Measurements from ENCODE around the gene LGR4. TPM values are rescaled to one million over a fixed set of nuclear protein-coding genes. Genes with fewer than 3 reads are reported as not detected.

LGR4 gene
- total and polyA plus RNA-seq, 10 of the 15 experiments (the other 5 are each of a cell fraction or from before 2014, with no cell fraction given), result under 0.01 to 0.64 (median 0.04) TPM; not detected in 5

DNA sequence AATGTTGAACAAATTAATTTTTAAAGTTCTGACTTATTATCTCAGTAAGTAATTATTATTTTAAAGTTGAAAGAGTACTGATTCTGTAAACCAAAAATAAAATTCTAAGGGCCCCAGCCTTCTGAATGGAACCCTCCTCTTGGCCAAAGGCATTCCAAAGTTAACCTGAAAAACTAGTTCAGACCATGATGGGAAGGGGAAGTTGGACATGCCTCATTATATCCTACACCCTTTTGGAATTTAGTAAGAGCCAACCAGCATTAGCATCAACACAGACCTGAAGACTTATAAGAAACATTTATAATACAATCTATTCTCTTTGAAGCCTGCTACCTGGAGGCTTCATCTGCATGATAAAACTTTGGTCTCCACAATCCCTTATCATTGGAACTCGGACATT, 18.9 kb downstream of the LGR4 start:
- CTCF ChIA-PET, result interaction anchor here (1.0 kb wide), 1 partner anchor 10 kb away, joined by 4 read pairs; no protein-coding TSS in a partner anchor

More for the DNA sequence above, 18.9 kb downstream of the LGR4 start:
- in situ Hi-C loops (cut with MboI) (no loop called here), intact Hi-C loops (cut with micrococcal nuclease; ENCODE audit: unreplicated experiment) (no loop called here)
- no peaks in the 10 kb centered on the region for H3K4me1 ChIP-seq (ENCODE audit: control insufficient read depth, insufficient read depth, low read length)
- ChIA-PET SMC1A (ENCODE audit: uncharacterized antibody, unreplicated experiment) (no interaction called here), RAD21 (ENCODE audit: unreplicated experiment) (no interaction called here), POLR2A (no interaction called here)
- DNase-seq (ENCODE audit: low read depth, low spot score) (no peak), FAIRE-seq (no peak), ATAC-seq (no peak)
- no peak overlapping the region for H3K4me2 ChIP-seq (ENCODE audit: control insufficient read depth, insufficient read depth)
- H3K27me3 ChIP-seq (replicated peaks in 1 of 2; ENCODE audit: control insufficient read depth in 2 of 2, insufficient read depth in 2 of 2, low read length in 1 of 2), result no peaks in the 10 kb centered on the region
- BruUV-seq (replicated peaks), result no TSS peak
- H3K4me3 ChIP-seq, result no peak overlapping the region
- H4K20me1 ChIP-seq (ENCODE audit: control insufficient read depth, insufficient read depth), result no peaks in the 10 kb centered on the region
- H3K9ac ChIP-seq (ENCODE audit: control insufficient read depth, insufficient read depth, low read length), result no peak overlapping the region
- H3K9me3 ChIP-seq (replicated peaks; ENCODE audit: control insufficient read depth, insufficient read depth, low read length), result no peaks in the 10 kb centered on the region
- WGBS (ENCODE audit: insufficient coverage, insufficient replicate concordance, low lambda C conversion rate, missing lambda C conversion rate), result 27% methylated on average over 1 of the region's 1 CpG
- H3K27ac ChIP-seq (ENCODE audit: control insufficient read depth, insufficient read depth), result no peak overlapping the region
- no peaks in the 10 kb centered on the region for H3K36me3 ChIP-seq (ENCODE audit: control insufficient read depth in 2 of 2, insufficient read depth in 2 of 2, low read length in 1 of 2)
- TF ChIP-seq, protein P1, sequence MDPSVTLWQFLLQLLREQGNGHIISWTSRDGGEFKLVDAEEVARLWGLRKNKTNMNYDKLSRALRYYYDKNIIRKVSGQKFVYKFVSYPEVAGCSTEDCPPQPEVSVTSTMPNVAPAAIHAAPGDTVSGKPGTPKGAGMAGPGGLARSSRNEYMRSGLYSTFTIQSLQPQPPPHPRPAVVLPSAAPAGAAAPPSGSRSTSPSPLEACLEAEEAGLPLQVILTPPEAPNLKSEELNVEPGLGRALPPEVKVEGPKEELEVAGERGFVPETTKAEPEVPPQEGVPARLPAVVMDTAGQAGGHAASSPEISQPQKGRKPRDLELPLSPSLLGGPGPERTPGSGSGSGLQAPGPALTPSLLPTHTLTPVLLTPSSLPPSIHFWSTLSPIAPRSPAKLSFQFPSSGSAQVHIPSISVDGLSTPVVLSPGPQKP (IDR thresholded peaks at IDR 0.05; ENCODE audit: low read depth, low read length), result no peak
- TF ChIP-seq RAD21 (IDR thresholded peaks at IDR 0.05; ENCODE audit: insufficient read depth, low read depth, low read length) (no peak), EGR1 (IDR thresholded peaks at IDR 0.05; ENCODE audit: borderline replicate concordance in 1 of 2, low read depth in 2 of 2, low read length in 2 of 2) (no peak), RELA (IDR thresholded peaks at IDR 0.05; ENCODE audit: borderline replicate concordance, partially characterized antibody) (no peak), YY1 (IDR thresholded peaks at IDR 0.05; ENCODE audit: low read depth, low read length) (no peak), NFYA (IDR thresholded peaks at IDR 0.05; ENCODE audit: borderline replicate concordance, low read depth, low read length) (no peak), SREBF2 (IDR thresholded peaks at IDR 0.05; ENCODE audit: low read length) (no peak), CBFB (IDR thresholded peaks at IDR 0.05; ENCODE audit: low read depth) (no peak)
- TF ChIP-seq, protein P2, sequence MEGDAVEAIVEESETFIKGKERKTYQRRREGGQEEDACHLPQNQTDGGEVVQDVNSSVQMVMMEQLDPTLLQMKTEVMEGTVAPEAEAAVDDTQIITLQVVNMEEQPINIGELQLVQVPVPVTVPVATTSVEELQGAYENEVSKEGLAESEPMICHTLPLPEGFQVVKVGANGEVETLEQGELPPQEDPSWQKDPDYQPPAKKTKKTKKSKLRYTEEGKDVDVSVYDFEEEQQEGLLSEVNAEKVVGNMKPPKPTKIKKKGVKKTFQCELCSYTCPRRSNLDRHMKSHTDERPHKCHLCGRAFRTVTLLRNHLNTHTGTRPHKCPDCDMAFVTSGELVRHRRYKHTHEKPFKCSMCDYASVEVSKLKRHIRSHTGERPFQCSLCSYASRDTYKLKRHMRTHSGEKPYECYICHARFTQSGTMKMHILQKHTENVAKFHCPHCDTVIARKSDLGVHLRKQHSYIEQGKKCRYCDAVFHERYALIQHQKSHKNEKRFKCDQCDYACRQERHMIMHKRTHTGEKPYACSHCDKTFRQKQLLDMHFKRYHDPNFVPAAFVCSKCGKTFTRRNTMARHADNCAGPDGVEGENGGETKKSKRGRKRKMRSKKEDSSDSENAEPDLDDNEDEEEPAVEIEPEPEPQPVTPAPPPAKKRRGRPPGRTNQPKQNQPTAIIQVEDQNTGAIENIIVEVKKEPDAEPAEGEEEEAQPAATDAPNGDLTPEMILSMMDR (IDR thresholded peaks at IDR 0.05 in 2 of 3, conservative IDR thresholded peaks at IDR 0.05 in 1 of 3; ENCODE audit: control insufficient read depth in 2 of 3, extremely low read depth in 1 of 3, insufficient read depth in 1 of 3, low read depth in 3 of 3, low read length in 3 of 3), result no peak
- no peaks in the 10 kb centered on the region for H3K79me2 ChIP-seq (ENCODE audit: control insufficient read depth, insufficient read depth, low read length)
- H2AFZ ChIP-seq (ENCODE audit: control insufficient read depth, low read depth, low read length), result no peak overlapping the region

Measured in GM12878 (cell line).